Measurements from ENCODE around the gene IQGAP1.
"Not testable (repeated sequence)": the region's sequence is repeated elsewhere in the genome, so short reads cannot be mapped to it uniquely, and the experiment has no call there.

The IQGAP1 gene

DNA sequence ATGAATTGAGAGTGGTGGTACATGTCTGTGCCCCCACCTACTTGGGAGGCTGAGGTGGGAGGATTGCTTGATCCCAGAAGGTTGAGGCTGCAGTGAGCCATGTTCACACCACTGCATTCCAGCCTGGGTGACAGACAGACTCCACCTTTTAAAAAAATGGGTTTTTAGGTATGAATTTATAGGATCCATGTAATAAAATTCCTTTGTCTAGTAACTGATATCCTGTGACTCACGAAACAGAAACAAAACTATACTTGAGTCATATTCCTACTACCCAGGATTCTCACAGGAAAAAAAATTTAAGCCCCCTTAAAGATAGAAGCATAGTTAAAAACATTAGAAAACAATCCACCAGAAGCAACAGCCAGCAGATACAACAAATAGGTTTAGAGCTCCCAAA is 131.6 kb downstream of the IQGAP1 start:
- no peak for DNase-seq (ENCODE audit: extremely low read depth, low read depth)
- TF ChIP-seq, protein P1, sequence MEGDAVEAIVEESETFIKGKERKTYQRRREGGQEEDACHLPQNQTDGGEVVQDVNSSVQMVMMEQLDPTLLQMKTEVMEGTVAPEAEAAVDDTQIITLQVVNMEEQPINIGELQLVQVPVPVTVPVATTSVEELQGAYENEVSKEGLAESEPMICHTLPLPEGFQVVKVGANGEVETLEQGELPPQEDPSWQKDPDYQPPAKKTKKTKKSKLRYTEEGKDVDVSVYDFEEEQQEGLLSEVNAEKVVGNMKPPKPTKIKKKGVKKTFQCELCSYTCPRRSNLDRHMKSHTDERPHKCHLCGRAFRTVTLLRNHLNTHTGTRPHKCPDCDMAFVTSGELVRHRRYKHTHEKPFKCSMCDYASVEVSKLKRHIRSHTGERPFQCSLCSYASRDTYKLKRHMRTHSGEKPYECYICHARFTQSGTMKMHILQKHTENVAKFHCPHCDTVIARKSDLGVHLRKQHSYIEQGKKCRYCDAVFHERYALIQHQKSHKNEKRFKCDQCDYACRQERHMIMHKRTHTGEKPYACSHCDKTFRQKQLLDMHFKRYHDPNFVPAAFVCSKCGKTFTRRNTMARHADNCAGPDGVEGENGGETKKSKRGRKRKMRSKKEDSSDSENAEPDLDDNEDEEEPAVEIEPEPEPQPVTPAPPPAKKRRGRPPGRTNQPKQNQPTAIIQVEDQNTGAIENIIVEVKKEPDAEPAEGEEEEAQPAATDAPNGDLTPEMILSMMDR (IDR thresholded peaks at IDR 0.05; ENCODE audit: low read depth, low read length, missing control alignments) = no peak
- no peak overlapping the region for H3K4me3 ChIP-seq (replicated peaks; ENCODE audit: low read depth, low read length)

DNA sequence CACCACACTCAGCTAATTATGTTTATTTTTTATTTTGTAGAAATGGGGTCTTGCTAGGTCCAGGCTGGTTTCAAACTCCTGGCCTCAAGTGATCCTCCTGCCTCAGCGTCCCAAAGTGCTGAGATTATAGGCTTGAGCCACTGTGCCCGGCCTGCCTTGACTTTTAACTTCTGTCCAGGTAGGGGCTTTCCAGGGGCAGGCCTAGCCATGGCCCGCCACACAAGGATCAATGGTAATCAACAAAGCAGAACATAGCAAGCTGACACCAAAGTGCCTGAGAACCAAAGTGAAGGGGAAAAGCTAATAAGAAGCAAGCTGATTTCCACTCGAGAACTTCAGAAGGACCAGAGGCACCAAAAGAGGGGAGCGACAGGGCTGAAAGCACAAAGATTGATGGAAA is 132.3 kb downstream of the IQGAP1 start:
- TF ChIP-seq, protein P1 (IDR thresholded peaks at IDR 0.05; ENCODE audit: low read depth, low read length, missing control alignments) = no peak
- no peak overlapping the region for H3K4me3 ChIP-seq (replicated peaks; ENCODE audit: low read depth, low read length)
- DNase-seq (ENCODE audit: extremely low read depth, low read depth) = no peak

- H3K4me3 ChIP-seq (replicated peaks; ENCODE audit: low read depth, low read length) = no peak overlapping the region
- TF ChIP-seq, protein P1 (IDR thresholded peaks at IDR 0.05; ENCODE audit: low read depth, low read length, missing control alignments) = no peak
- no peak for DNase-seq (ENCODE audit: extremely low read depth, low read depth)
These were observed 135.3 kb downstream of the IQGAP1 start for GRCh38 chr15:90523373-90523772.

DNA sequence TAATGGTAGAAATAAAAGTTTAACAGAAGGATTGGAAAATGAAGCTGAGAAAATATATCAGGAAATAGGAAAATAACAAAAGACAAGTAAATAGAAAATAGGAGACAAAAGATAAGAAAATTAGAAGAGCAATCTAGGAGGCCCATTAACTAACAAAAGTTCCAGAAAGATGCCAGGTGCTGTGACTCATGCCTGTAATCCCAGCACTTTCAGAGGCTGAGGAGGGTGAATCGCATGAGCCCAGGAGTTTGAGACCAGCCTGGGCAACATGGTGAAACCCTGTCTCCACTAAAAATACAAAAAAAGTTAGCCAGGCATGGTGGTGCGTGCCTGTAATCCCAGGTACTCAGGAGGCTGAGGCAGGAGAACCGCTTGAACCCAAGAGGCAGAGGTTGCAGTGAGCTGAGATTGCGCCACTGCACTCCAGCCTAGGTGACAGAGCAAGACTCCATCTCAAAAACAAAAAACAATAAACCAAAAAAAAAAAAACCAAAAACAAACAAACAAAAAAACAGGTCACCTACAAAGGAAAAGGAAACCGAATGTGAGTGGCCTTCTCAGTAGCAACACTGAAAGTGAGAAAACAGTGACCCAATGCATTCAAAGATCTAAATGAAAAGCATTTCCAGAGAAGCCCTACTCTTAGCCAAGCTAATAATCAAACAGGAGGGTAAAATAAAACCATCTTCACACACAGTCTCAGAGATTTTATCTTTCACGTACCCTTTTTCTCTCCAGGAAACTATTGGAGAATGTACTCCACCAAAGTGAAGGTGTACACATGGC is 136.2 kb downstream of the IQGAP1 start:
- not testable (repeated sequence) for DNase-seq (ENCODE audit: extremely low read depth, low read depth); H3K4me3 ChIP-seq (replicated peaks; ENCODE audit: low read depth, low read length)

DNA sequence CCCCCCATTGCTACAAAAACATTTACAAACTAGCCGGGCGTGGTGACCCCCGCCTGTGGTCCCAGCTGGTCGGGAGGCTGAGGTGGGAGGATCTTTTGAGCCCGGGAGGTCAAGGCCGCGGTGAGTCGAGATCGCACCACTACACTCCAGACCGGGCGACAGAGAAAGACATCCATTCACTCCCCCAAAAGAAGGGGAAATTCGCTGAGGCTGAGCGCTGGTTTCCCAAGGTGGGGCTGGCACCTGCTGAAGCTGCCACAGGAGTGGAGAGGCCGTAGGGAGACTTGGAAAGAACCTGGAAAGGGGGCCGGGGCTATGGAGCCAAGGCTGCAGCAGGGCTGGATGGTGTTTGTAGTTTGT is 140.9 kb downstream of the IQGAP1 start:
- no peak for DNase-seq (ENCODE audit: extremely low read depth, low read depth)
- peak overlapping the region; percentile 87 for H3K4me3 ChIP-seq (replicated peaks; ENCODE audit: low read depth, low read length)
- TF ChIP-seq, protein P1 (IDR thresholded peaks at IDR 0.05; ENCODE audit: low read depth, low read length, missing control alignments) = no peak

DNA sequence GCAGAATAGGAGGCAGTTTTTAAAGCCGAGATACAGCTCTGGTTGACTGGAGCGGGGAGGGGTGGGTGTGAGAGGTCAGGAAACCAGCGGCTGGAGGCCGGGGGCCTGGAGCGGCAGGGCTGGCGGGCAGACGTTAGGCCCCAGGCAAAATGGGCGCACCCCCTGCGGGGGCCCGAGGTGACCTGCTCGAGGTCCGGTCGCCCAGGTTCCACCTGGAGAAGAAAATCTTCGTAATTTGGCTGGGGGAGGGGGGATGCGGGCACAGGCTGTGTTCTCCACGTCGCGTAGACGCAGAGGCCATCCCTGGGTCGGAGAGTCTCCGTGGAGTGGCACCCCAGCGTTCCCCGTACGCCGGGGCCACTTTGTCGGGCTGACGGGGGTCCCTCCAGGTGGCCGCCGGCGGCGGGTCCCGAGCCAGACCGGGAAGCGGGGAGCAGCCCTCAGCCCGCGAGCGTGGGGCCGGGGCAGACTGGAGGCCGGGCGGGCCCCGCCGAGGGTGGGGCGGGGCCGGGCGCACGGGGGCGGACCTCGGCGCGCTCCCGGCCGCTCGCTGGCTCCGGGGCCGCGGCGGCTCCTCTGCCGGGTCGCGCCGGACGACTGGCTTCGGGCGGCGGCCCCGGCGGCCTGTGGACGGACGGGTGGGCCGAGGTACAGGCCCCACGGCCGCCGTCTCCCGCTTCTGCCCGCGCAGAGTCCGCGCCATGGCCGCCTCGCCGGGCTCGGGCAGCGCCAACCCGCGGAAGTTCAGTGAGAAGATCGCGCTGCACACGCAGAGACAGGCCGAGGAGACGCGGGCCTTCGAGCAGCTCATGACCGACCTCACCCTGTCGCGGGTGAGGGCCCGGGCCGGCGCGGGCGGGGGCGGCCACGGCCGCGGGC is 141.6 kb downstream of the IQGAP1 start, which contains the start of gene CRTC3:
CRTC3 (plus strand) TSS at position 553 of the 879 bp plus-strand sequence; CDS start at position 702, 149 bp downstream.
- TF ChIP-seq, protein P1 (IDR thresholded peaks at IDR 0.05; ENCODE audit: low read depth, low read length, missing control alignments) = no peak
- peak within 1 kb of the TSS; percentile 87 for H3K4me3 ChIP-seq (replicated peaks; ENCODE audit: low read depth, low read length)
- DNase-seq (ENCODE audit: extremely low read depth, low read depth) = no peak
